ENCODE data around the gene SPATA46.
"Not testable (repeated sequence)": the region's sequence is repeated elsewhere in the genome, so short reads cannot be mapped to it uniquely, and the experiment has no call there.

The SPATA46 gene

GRCh38 chr1:162357681-162358266 is 18.9 kb downstream of the SPATA46 start:
- no peak for DNase-seq (ENCODE audit: low read depth)

GRCh38 chr1:162353702-162354101 is 23.0 kb downstream of the SPATA46 start:
- DNase-seq (ENCODE audit: low read depth) = no peak

DNA sequence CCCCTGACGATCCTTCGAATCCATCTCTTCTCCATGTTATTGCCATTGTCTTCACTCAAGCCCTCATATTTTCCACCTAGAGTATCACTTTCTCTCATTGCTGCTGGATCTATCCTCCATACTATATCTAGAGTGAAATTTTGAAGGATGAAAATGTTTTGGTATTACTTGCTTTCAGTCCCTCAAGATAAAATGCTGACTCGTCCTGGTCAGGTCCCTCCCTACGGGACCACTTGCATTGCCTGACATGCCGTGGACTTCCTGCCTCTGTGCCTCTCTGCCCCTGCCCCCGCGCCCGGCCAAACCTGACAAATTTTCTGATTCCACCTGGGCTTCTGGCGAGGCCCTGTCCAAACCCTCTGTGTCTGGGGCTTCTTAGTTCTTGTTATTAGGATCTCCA is 23.6 kb downstream of the SPATA46 start:
- DNase-seq (ENCODE audit: low read depth) = no peak

DNA sequence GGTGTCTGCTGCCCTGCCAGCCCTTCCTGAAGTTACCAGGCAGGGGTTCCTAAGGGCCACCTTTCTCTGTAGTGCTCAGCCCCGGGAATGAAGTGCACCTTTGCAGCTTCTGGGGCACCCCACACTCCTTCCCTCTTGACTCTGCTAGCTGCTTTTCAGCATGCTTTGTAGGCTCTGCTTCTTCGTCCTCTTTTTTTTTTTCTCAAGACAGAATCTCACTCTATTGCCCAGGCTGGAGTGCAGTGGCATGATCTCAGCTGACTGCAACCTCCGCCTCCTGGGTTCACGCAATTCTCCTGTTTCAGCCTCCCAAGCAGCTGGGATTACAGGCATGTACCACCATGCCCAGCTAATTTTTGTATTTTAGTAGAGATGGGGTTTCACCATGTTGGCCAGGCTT is 24.8 kb downstream of the SPATA46 start:
- DNase-seq (ENCODE audit: low read depth) = not testable (repeated sequence)

- DNase-seq (ENCODE audit: low read depth) = no peak
These were observed 25.3 kb downstream of the SPATA46 start for GRCh38 chr1:162351246-162351842.

- DNase-seq (ENCODE audit: low read depth) = no peak
These were observed 26.9 kb downstream of the SPATA46 start for GRCh38 chr1:162349635-162350330.

GRCh38 chr1:162347281-162347680 is 29.4 kb downstream of the SPATA46 start:
- DNase-seq (ENCODE audit: low read depth) = no peak

- DNase-seq (ENCODE audit: low read depth) = no peak
These were observed 33.2 kb downstream of the SPATA46 start for GRCh38 chr1:162343470-162343869.

- no peak for DNase-seq (ENCODE audit: low read depth)
These were observed 34.1 kb downstream of the SPATA46 start for GRCh38 chr1:162342452-162342983.

DNA sequence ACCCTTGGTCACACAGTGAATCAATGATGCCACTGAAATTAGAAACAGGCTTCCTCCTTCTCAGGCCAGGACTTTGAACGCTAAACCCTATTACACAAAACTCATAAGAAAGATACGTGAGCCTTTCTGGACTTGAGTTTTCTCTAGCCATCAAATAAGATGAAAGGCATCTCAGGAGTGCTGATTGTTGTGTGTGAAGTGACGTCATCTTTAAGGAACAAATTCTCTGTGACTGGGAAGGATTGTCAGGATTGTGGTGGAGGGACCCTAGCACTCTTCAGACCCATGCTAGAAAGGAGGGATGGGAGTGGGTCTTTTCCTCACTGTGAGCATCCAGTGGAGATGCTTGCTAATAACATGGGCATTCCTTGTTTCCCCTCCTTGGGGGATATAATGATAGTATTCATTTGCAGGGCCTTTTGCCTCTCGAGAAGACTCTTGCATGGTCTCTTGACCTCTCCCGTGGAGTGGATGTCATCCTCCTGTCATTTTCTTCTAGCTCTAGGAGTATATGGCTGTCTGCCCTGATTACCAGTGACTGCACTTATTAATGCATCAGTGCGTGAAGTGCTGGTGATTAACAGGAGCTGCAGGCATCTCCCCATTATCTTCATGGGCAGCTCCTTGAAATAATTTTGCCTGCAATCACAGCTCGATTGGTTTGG is 39.9 kb downstream of the SPATA46 start:
- DNase-seq (ENCODE audit: low read depth) = no peak

- DNase-seq (ENCODE audit: low read depth) = no peak
These were observed 41.5 kb downstream of the SPATA46 start for GRCh38 chr1:162335126-162335525.

DNA sequence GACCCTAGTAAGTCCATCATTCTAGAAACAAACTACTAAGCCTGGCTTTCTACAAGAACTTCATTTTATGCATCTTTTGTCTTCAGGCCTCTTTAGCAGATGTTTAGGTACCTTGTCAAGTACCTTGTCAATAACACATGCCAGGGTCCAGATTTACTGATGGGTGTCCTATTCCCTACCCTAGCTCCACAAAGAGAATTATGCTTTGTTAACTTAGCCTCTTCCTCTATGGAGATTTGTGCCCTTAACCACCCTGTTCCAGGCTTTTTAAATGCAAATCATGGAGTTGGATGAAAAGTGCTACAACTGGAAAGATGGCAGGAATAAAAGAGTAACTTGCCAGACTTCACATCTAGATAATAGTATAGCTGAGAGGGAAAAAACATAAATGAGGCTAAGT is 42.7 kb downstream of the SPATA46 start:
- no peak for DNase-seq (ENCODE audit: low read depth)

DNA sequence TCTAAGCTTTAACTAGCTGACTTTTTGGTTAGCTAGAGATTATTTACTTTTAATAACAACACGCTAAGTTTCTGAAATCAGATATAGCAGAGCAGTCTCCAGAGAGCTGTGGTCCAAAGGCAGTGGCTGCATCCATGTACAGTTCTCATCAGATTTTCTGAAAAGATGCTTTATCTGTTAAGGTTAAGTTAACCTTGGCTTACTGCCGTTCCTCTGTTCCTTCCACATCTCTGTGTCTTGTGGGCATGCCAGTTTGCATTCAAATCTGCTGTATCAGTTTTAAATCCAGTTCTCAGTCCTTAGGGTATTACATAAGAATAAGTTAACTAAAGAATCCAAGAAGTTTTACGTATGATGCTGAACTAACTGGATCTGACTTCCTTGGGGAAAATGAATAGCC is 46.8 kb downstream of the SPATA46 start:
- no peak for DNase-seq (ENCODE audit: low read depth)

DNA sequence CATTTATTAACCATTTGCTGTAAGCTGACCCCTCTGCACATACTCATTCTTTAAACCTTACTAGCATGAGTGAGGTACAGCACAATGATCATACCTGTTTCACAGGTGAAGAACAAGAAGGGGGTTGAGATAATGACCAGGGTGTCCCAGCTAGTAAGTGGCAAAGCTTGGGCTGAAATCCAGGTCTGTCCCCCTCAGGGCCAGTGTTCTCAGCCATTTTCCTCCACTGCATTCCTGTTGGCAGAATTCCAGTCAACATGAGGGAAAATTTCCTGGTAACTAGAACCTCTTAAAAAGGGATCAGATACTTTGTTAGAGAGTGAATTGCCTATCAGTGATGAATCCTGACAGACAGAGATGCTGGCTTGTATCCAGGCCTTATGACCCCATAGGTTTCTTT is 48.1 kb downstream of the SPATA46 start:
- no peak for DNase-seq (ENCODE audit: low read depth)

GRCh38 chr1:162327788-162328165 is 48.9 kb downstream of the SPATA46 start:
- DNase-seq (ENCODE audit: low read depth) = no peak

DNA sequence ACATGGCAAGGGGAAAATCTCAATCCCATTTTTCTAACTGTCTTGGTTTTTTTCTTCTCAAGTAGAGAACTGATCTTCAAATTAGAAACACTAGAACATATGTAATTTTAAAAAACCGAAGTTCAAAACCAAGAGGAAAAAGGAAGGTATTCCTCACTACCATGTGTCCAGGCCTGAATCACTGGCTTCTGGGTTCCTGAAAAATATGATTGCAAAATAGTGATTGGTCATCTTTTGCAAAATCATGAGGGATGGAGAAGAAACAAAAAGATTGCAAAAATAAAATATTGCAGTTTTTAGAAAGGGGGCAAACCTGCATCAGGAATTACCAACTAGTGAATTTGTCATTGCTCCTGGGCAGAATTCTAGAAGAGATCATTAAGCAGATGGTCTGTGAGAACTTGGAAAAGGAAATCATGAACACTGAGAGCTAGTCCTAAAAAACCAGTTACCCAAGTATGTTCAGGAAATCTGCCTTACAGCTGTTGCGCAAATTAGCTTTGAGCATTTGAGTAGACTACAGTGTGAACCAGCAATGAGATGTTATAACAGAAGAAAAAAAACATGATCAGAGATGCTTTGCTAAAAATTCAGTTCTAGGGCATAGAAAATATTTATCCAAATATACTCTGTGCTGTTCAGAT is 49.4 kb downstream of the SPATA46 start:
- no peak for DNase-seq (ENCODE audit: low read depth)

DNA sequence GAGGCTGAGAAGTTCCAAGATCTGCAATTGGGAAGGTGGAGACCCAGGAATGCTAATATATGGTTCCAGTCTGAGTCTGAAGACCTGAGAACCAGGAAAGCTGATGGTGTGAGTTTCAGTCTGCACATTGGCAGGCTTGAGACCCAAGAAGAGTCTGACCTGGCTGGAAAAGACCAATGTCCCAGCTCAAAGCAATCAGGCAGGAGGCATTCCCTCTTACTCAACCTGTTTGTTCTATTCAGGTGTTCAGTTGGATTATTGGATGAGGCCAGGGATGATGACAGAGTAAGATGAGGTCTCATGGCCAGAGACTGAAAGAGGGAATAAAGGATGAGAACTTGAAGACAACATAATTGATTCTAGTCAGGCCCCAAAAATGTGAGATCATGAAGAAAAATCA is 50.1 kb downstream of the SPATA46 start:
- no peak for DNase-seq (ENCODE audit: low read depth)

- no peak for DNase-seq (ENCODE audit: low read depth)
These were observed 52.3 kb downstream of the SPATA46 start for GRCh38 chr1:162324396-162324795.
